Sigmoid colon (tissue), 7 donors: ENCODE results near the gene CD200. TPM values are rescaled to one million over a fixed set of nuclear protein-coding genes. Genes with fewer than 3 reads are reported as not detected.

Experiments used
- DNase-seq: peaks from one replicate; pipeline ENCODE4 v3.0.0-alpha.2; 2019
- H3K27ac ChIP-seq, 4 donors: fragments of 200-600 bp; sonication (generic); one replicate each; pipeline ENCODE4 v1.5.1; 2016 to 2019; ENCODE audit warnings: mild to moderate bottlenecking in 1 of 4
- H3K27me3 ChIP-seq, 3 donors: fragments of 200-600 bp; sonication (generic); one replicate each; pipeline ENCODE4 v1.5.1; 2019; ENCODE audit warnings: mild to moderate bottlenecking in 1 of 3
- H3K36me3 ChIP-seq, 4 donors: fragments of 200-600 bp; sonication (generic); one replicate each; pipeline ENCODE4 v1.5.1; 2016 to 2019
- H3K4me1 ChIP-seq, 4 donors: fragments of 200-600 bp; sonication (generic); one replicate each; pipeline ENCODE4 v1.5.1; 2017 to 2019
- H3K4me3 ChIP-seq, 4 donors: fragments of 200-600 bp; sonication (generic); one replicate each; pipeline ENCODE4 v1.5.1; 2017 to 2019; ENCODE audit warnings: mild to moderate bottlenecking in 2 of 4, moderate library complexity in 1 of 4
- H3K9me3 ChIP-seq, 4 donors: fragments of 200-600 bp in 3 of 4; sonication (generic) in 3 of 4; one replicate each; pipeline versions ENCODE4 v1.5.1 to v1.6.1; 2013 to 2019
- CTCF ChIP-seq, 4 experiments: fragments of 450-650 bp in 3 of 4; fragments of 200-600 bp in 1 of 4; IDR thresholded peaks; one replicate each; pipeline ENCODE4 v1.5.1; 2016 to 2019; ENCODE audit warnings: antibody characterized with exemption in 4 of 4, mild to moderate bottlenecking in 3 of 4, moderate library complexity in 2 of 4
- EP300 ChIP-seq, 4 donors: sonication (generic); formaldehyde crosslinking; IDR thresholded peaks; one replicate each; pipeline ENCODE4 v1.6.1; 2017; ENCODE audit warnings: antibody characterized with exemption in 4 of 4
- POLR2A ChIP-seq, 2 donors: fragments of 450-650 bp; IDR thresholded peaks; one replicate each; pipeline ENCODE4 v1.6.1; 2016; ENCODE audit warnings: antibody characterized with exemption in 2 of 2, mild to moderate bottlenecking in 2 of 2, moderate library complexity in 2 of 2
- POLR2AphosphoS5 ChIP-seq, 4 donors: sonication (generic); formaldehyde crosslinking; IDR thresholded peaks; one replicate each; pipeline ENCODE4 v1.6.1; 2017; ENCODE audit warnings: antibody characterized with exemption in 4 of 4
- WGBS, 2 donors: extraction: QIAGEN DNeasy Blood & Tissue Kit; methylation state at CpG; one replicate each; pipeline ENCODE4 v1.1.7; 2013; 5-methylcytosine and 5-hydroxymethylcytosine counted together
- intact Hi-C: fragments of 100-400 bp; cut with DNase I; formaldehyde crosslinking; loops from one replicate; pipeline ENCODE4 v1.15.1; 2023
- polyA plus RNA-seq, 3 donors: library from polyadenylated mRNA; stranded (reverse); fragments of 200-250 nt; gene quantifications; one replicate each; pipeline ENCODE4 v1.2.3, GENCODE V29; 2013
- total RNA-seq, 4 donors: library from RNA; depleted of rRNA; stranded (reverse); fragments of >200 nt; gene quantifications; one replicate each; pipeline ENCODE4 v1.1.0, GENCODE V29; 2016
- donor health status: healthy with polysubstance abuse.
- donor health status: Bipolar disorder and iron deficiency.
- donor health status: healthy.

CD200 gene
- total and polyA plus RNA-seq, 7 donors = 1.2 to 13.0 (median 4.6) TPM

GRCh38 chr3:112381673-112382542 is 49.0 kb downstream of the CD200 start:
- no peak overlapping the region for H3K27ac ChIP-seq
- intact Hi-C loops = no loop called here
- H3K27me3 ChIP-seq = no peaks in the 10 kb centered on the region
- DNase-seq = no peak
- H3K4me1 ChIP-seq = no peaks in the 10 kb centered on the region
- no peaks in the 10 kb centered on the region for H3K36me3 ChIP-seq
- 80 to 88% methylated on average over 7 of the region's 7 CpGs for WGBS, 2 donors
- no peak overlapping the region for H3K4me3 ChIP-seq
- H3K9me3 ChIP-seq = no peaks in the 10 kb centered on the region
- no peak for TF ChIP-seq POLR2A (IDR thresholded peaks at IDR 0.05)
- no peak for TF ChIP-seq CTCF (IDR thresholded peaks at IDR 0.05)
- no peak for TF ChIP-seq EP300 (IDR thresholded peaks at IDR 0.05)
- TF ChIP-seq POLR2AphosphoS5 (IDR thresholded peaks at IDR 0.05) = no peak

- intact Hi-C loops = no loop called here
- Histone ChIP-seq H3K27me3 (no peaks in the 10 kb centered on the region), H3K4me1 (no peaks in the 10 kb centered on the region), H3K4me3 (no peak overlapping the region), H3K27ac (no peak overlapping the region), H3K36me3 (no peaks in the 10 kb centered on the region), H3K9me3 (no peaks in the 10 kb centered on the region)
- 78 to 94% methylated on average over 7 of the region's 7 CpGs for WGBS, 2 donors
- TF ChIP-seq POLR2A (IDR thresholded peaks at IDR 0.05) (no peak), POLR2AphosphoS5 (IDR thresholded peaks at IDR 0.05) (no peak), EP300 (IDR thresholded peaks at IDR 0.05) (no peak), CTCF (IDR thresholded peaks at IDR 0.05) (no peak)
- no peak for DNase-seq
Measured at GRCh38 chr3:112382543-112383160, 49.7 kb downstream of the CD200 start.

- Histone ChIP-seq H3K9me3 (no peaks in the 10 kb centered on the region), H3K4me3 (no peak overlapping the region), H3K27ac (no peak overlapping the region), H3K4me1 (no peaks in the 10 kb centered on the region), H3K36me3 (no peaks in the 10 kb centered on the region), H3K27me3 (no peaks in the 10 kb centered on the region)
- intact Hi-C loops = no loop called here
- TF ChIP-seq POLR2A (IDR thresholded peaks at IDR 0.05) = no peak
- no peak for TF ChIP-seq EP300 (IDR thresholded peaks at IDR 0.05)
- TF ChIP-seq POLR2AphosphoS5 (IDR thresholded peaks at IDR 0.05) = no peak
- no peak for TF ChIP-seq CTCF (IDR thresholded peaks at IDR 0.05)
- no peak for DNase-seq
Measured at GRCh38 chr3:112384769-112385168, 51.8 kb downstream of the CD200 start.

GRCh38 chr3:112388972-112389371 is 56.0 kb downstream of the CD200 start:
- TF ChIP-seq CTCF (IDR thresholded peaks at IDR 0.05) = no peak
- TF ChIP-seq POLR2AphosphoS5 (IDR thresholded peaks at IDR 0.05) = no peak
- TF ChIP-seq EP300 (IDR thresholded peaks at IDR 0.05) = no peak
- no peak for TF ChIP-seq POLR2A (IDR thresholded peaks at IDR 0.05)
- no peaks in the 10 kb centered on the region for H3K36me3 ChIP-seq
- DNase-seq = no peak
- no peaks in the 10 kb centered on the region for H3K27me3 ChIP-seq
- H3K4me1 ChIP-seq = peaks cover 0 to 28% (median 21%) of the 10 kb centered on the region in 4 donors
- H3K9me3 ChIP-seq = peaks cover 0 to 2% (median 0%) of the 10 kb centered on the region in 4 donors
- intact Hi-C loops = no loop called here
- H3K4me3 ChIP-seq = no peak overlapping the region
- H3K27ac ChIP-seq = no peak overlapping the region
